SIG-M5 treated with dmso at 0.1 percent for 504 hours (cell line): ENCODE data around the gene PRDM5.

Source experiments
- DNase-seq: peaks from one replicate; lab custom pipeline; 2025; ENCODE audit not compliant: unreplicated experiment; lab: John Stamatoyannopoulos, UW

The PRDM5 gene

DNA sequence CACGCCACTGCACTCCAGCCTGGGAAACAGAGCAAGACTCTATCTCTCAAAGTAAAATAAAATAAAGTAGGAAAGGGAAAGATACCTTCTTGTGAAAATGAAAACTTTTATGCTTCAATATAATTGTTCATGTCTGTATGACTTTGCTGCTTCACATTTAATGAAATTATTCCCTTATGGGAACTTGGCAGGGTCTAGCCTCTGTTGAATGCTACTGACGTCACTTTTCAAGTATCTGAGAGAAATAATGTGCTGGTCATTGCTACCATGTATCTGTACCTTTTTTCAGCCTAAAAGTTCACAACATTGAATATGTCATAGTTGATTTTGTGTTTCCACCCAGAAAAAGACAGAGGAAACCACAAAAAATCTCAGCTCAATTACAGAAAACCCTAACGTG, 65.2 kb downstream of the PRDM5 start:
- DNase-seq, result no peak

GRCh38 chr4:120856294-120856693, 66.2 kb downstream of the PRDM5 start:
- no peak for DNase-seq

GRCh38 chr4:120855307-120856001, 67.1 kb downstream of the PRDM5 start:
- no peak for DNase-seq

DNA sequence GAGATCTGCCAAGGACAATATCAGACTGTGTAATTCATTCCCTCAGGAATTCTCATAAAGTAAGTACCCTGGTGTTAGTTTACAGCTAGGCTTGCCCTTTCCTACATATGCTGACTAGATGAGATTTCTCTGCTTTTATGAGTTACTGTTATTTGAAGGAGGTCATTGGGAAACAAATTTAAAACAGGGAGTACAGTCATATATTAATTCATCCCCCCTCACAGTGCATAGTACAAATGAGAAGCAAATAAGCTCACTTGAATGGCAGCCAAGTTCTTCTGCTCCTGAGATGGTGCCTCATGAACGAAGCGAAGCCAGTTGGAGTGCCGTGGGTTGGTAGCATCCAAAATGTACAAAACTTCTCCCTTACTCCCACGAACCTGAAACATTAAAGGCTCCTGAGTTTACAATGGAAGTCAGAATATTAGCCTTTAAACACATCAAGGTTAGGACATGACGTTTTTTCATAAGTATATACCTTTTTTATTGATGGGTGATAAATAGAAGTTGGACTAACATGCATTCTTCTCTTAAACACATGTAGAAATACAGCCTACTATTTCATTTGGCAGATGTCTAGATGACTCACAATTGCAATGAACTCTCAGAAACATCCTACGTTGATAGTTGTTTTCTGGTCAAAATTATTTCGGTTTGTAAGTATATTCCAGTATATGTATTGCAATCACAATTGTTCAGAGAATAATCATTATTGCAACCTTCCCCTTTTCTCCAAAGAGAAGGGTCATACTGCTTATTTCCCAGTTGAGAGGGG, 69.2 kb downstream of the PRDM5 start:
- no peak for DNase-seq

DNA sequence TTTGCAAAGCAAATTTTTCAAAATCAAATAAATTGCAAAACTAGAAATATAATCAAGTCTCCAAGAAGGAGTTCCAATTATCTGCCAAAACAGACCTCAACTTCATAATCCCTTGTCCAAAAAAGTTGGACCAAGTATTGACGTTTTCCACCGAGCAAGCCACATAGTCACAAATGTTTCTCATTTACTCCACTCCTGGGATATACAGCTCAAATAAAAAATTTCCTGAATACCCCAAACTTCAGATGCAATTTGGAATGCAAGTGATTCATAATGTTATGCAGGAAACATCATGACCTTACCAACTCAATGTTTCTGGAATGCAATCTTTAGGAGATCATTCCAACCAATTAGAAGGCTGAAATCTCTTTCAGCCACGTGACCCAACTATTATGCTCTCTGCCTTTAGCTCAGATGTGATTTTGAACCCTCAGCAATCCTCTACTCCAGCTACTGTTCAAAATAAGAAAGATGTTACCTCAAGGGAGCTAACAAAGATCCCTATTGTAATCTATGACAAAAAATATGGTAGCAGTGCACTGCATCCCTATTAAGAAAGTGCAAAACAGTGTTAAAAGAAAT, 72.4 kb downstream of the PRDM5 start:
- no peak for DNase-seq

GRCh38 chr4:120847019-120847582, 75.4 kb downstream of the PRDM5 start:
- DNase-seq, result no peak

GRCh38 chr4:120844528-120844921, 78.0 kb downstream of the PRDM5 start:
- DNase-seq, result no peak

- peak; percentile 29 for DNase-seq
These were observed 78.5 kb downstream of the PRDM5 start for GRCh38 chr4:120843849-120844527.

- no peak for DNase-seq
These were observed 80.5 kb downstream of the PRDM5 start for GRCh38 chr4:120842031-120842430.

- DNase-seq, result no peak
These were observed 80.9 kb downstream of the PRDM5 start for GRCh38 chr4:120841580-120841979.

GRCh38 chr4:120839974-120840751, 82.4 kb downstream of the PRDM5 start:
- no peak for DNase-seq

DNA sequence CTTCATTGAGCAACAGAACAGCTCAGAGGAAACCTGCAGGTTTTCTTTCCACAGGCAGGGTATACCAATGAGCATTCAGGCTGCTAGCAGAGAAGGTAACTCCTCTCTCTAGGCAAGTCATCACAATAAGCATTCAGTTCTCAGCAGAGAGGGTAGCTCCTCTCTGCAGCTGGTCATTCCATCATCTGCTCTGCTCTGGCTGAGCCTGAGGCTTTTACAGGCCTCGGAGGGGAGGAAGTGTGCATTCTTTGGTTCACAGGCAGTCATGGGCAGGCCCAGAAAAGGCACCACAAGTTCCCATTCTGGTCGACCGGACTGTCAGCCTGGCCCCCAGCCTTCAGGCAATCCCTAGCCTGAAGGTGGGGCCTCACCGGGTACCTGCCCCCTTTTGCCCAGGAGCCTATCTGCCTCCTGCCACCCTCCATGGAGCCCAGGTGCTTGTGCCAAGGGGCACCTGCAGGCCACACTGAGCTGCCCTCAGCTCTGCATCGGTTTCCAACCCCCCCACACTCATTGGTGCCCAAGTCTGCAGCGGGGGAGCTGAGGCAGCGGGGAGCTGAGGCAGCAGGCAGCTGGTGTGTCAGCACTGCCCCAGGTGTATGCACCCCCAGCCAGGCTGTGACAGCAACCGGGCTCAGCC, 83.1 kb downstream of the PRDM5 start:
- no peak for DNase-seq

DNA sequence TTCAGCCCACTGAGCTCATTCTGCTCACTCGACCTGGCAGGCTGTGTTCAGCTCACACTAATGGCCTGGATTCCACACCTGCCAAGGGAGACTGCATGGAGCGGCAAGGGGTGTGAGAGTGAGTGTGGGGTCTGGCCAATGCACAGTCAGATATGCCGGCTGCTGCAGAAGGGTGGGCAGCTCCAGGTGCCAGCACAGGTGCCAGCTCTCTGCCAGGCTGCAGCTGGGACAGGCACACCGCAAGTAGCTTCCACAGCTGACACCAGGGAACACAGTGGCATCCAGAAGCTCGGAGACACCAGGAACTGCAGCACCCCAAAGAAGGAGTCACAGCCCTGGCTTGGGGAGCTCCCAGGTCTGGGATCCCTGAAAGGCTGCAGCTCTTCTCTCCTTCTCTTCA, 83.7 kb downstream of the PRDM5 start:
- no peak for DNase-seq

DNA sequence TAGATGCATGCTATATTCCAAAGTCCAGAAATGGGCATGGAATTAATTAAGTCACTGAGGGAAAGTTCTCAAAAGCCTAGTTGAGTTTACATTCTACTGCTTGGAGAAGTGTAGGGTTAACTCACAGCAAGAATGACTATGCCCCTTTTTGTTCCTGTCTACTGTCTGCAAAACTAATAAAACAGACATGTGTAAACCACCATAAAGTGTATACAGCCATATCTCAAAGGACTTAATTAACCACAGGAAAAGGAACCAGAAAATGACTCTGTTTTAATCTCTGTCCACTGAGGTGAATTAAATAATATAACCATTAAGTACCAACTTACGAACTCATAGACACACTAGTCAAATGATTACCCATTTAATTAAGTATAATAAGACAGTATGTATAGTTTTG, 84.9 kb downstream of the PRDM5 start:
- DNase-seq, result no peak

- DNase-seq, result no peak
These were observed 87.2 kb downstream of the PRDM5 start for GRCh38 chr4:120835342-120835741.

GRCh38 chr4:120830204-120830603, 92.3 kb downstream of the PRDM5 start:
- no peak for DNase-seq

DNA sequence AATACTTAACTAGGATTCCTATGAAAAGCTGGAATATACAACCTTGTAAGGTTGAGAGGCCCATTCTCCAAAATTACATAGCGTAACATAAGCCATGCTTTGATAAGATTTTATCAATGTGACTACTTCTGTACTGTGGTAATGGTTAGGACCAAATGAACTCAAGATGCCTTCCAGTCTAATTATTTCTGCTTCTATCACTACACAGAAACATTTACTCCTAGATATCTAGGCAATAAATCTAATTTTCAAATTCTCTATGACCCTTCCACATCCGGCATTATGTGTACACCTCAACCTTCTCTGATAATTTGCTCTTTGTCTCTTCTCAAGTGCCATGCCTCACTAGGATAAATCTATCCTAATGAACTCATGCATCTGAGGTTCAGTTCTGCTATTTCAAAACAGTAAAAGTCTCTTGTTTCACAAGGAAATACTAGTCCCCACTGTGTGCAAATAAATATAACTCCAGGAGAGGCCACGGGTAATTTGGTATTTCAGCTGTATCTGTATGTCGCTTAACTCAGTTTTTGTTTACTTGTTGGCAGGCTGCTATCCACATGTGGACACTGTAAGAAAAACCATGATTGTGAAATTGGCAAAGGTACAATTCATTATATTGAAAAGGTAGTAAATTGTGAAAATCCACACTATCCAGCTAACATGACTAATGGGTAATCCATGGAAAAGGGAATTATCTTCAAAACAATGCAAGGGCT, 93.3 kb downstream of the PRDM5 start:
- DNase-seq, result no peak

DNA sequence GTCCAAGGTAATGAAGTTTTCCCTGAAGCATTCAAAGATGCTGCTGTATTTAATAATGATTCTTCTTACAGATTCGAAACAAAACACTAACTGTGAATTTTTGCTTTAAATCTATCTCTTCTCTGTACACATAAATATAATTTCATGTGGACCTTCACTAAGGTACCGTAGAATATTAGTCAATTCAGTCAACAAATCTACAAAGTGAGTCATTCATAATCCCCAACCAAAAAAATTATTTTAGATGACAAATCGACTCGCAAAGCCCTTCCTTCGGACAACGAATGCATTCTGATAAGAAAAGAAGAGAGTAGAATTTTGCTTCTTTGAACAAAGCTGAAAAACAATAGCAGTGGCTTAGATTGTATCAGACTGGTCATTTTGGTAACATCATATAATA, 95.7 kb downstream of the PRDM5 start:
- DNase-seq, result no peak

DNA sequence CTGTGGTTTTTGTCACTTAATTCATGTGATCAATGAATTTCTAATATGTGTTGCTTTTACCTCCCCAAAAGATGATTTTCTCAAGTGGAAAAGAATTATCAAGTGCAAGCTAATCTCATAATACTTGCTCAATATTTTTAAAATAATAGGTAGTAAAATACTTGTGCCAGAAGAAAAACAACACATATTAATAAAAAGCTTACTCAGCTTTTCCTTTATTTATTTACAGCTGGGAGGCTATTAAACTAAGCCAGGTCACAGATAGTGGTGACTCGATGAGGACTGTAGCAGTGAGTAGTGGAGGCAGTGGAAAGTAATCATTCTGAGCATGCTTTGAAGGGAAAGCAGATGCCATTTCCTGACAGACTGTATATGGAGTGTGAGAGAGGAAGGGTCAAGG, 96.1 kb downstream of the PRDM5 start:
- no peak for DNase-seq

GRCh38 chr4:120824946-120825345, 97.6 kb downstream of the PRDM5 start:
- DNase-seq, result no peak
